GM19397 (cell line): ENCODE data around the gene RASL10A.

ENCODE experiments used
- ATAC-seq: cut with Tn5 transposase; IDR thresholded peaks from one replicate; pipeline ENCODE4 v1.9.1; 2021; ENCODE audit warnings: mild to moderate bottlenecking, moderate library complexity; ENCODE audit not compliant: unreplicated experiment

The RASL10A gene

GRCh38 chr22:29339381-29340235, 24.1 kb upstream of the RASL10A start:
- no peak for ATAC-seq

- ATAC-seq, result no peak
These were observed 22.9 kb upstream of the RASL10A start for GRCh38 chr22:29338398-29338797.

- ATAC-seq, result no peak
These were observed 22.3 kb upstream of the RASL10A start for GRCh38 chr22:29337631-29338284.

GRCh38 chr22:29336751-29337490, 21.4 kb upstream of the RASL10A start:
- ATAC-seq, result no peak

GRCh38 chr22:29335656-29336055, 20.2 kb upstream of the RASL10A start:
- ATAC-seq, result no peak

GRCh38 chr22:29334696-29335344, 19.3 kb upstream of the RASL10A start:
- no peak for ATAC-seq

GRCh38 chr22:29334148-29334547, 18.7 kb upstream of the RASL10A start:
- no peak for ATAC-seq

- no peak for ATAC-seq
These were observed 17.5 kb upstream of the RASL10A start for GRCh38 chr22:29332886-29333496.

GRCh38 chr22:29331658-29332300, 16.3 kb upstream of the RASL10A start:
- no peak for ATAC-seq

GRCh38 chr22:29331213-29331612, 15.7 kb upstream of the RASL10A start:
- no peak for ATAC-seq

GRCh38 chr22:29330753-29331152, 15.3 kb upstream of the RASL10A start:
- ATAC-seq, result no peak

GRCh38 chr22:29330291-29330690, 14.8 kb upstream of the RASL10A start:
- ATAC-seq, result no peak

GRCh38 chr22:29329581-29329980, 14.1 kb upstream of the RASL10A start:
- ATAC-seq, result no peak

- no peak for ATAC-seq
These were observed 13.3 kb upstream of the RASL10A start for GRCh38 chr22:29328566-29329500.

GRCh38 chr22:29328055-29328454, 12.6 kb upstream of the RASL10A start:
- ATAC-seq, result no peak

- no peak for ATAC-seq
These were observed 11.7 kb upstream of the RASL10A start for GRCh38 chr22:29327089-29327764.

- no peak for ATAC-seq
These were observed 11.0 kb upstream of the RASL10A start for GRCh38 chr22:29326481-29326880.

GRCh38 chr22:29325785-29326315, 10.4 kb upstream of the RASL10A start:
- ATAC-seq, result no peak
